Stimulated activated CD4-positive, alpha-beta T cell treated with anti-CD3 and anti-CD28 coated beads, Interleukin-15, amount 100 ng/mL, for 24 hours (primary cell): Measurements from ENCODE around the gene CCDC177.
"Not testable (repeated sequence)": the region's sequence is repeated elsewhere in the genome, so short reads cannot be mapped to it uniquely, and the experiment has no call there.

Experiments used
- DNase-seq: peaks from one replicate; pipeline ENCODE4 v3.0.0-alpha.2; 2020

Gene CCDC177

GRCh38 chr14:69599431-69599830 lies 24.8 kb upstream of the CCDC177 start:
- not testable (repeated sequence) for DNase-seq

- no peak for DNase-seq
Observed at GRCh38 chr14:69595336-69595735, 20.7 kb upstream of the CCDC177 start.

DNA sequence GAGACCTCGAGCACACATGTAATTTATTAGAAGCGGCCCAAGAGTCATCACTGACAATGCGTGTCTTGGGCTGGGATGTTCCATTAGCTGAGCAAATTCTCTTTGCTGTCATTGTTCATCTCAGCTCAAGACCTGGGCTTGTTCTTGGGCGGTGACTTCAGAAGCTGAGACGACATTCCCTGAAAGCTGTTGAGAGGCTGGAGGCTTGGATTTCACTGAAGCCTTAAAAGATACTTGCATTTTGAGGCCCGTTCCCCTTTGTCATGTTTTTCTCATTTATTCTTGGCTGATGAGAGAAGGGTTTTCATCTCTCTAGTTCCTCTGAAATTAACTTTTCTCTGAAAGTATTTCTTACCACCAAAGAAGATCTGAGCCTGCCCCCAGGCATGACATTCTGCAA lies 20.2 kb upstream of the CCDC177 start:
- no peak for DNase-seq

GRCh38 chr14:69593018-69593677 lies 18.5 kb upstream of the CCDC177 start:
- no peak for DNase-seq

GRCh38 chr14:69591317-69591716 lies 16.6 kb upstream of the CCDC177 start:
- no peak for DNase-seq

DNA sequence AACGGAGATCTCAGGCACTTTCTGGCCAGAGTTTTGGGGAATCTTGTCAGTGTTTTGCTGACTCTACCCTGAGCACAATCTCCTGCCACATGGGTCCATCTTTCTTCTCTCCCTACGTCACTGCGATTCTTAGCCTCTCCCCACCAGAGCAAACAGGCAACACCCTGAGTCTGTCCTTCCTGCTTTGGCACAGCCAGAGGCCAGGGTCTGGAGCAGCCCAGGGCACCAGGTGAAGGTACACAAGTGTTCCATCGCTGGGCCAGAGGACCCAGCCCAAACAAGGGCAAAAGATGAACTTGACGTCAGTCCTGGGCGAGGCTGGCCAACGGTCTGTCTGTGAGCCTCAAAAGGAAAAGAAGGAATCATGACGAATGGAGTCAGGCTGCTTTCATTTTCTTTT lies 12.7 kb upstream of the CCDC177 start:
- DNase-seq = no peak

DNA sequence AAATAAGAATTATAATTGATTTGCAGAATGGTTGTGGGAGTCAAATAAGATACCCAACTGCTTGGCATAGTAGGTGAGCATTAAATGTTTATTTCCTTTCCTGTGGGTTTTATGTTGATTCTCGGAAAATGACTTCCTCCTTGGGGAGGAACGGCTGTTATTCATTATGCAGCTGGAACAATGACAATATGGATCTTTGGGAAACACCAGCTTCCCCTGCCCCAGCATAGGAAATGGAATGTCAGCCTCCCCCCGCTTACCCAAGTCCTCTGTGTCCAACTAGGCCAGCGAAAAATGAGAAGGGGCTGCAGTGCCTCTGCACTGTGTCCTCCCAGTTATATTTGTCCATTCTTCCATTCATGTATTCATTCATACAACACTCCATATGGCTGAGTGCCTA lies 11.7 kb upstream of the CCDC177 start:
- no peak for DNase-seq

- DNase-seq = no peak
Observed at GRCh38 chr14:69584389-69584788, 9.7 kb upstream of the CCDC177 start.

DNA sequence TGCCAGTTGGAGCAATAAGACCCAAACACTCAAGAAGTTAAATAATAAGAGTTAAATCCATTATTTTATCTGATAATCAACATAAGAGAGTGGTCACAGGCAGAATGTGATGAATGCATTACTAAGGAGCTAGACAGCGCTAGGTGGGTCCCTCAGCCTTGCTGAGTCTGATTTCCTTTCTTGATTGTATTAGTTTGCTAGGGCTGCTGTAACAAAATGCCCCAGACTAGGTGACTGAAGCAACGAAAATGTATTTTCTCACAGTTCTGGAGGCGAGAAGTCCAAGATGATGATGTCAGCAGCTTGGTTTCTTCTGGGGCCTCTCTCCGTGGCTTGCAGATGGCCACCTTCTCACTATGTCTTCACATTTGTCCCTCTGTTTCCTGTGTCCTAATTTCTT lies 8.2 kb upstream of the CCDC177 start:
- no peak for DNase-seq

- no peak for DNase-seq
Observed at GRCh38 chr14:69582212-69582611, 7.5 kb upstream of the CCDC177 start.

GRCh38 chr14:69581316-69581935 lies 6.8 kb upstream of the CCDC177 start:
- DNase-seq = no peak

GRCh38 chr14:69580009-69580577 lies 5.4 kb upstream of the CCDC177 start:
- peak; percentile 27 for DNase-seq

DNA sequence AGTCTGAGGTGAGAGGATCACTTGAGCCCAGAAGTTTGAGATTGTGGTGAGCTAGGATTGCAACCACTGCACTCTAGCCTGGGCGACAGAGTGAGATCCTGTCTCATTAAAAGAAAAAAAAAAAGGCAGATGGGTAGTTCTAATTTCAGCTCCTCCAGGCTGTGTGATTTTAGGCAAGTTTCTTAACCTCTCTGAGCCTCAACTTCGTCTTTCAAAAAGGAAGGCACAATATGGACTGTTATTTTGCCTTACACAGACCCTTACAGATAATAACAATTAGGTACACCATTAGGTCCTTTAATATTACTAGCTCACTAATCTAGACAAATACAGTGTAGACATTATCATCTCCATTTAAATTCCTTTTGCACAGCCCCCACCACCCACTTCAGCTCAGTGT lies 4.8 kb upstream of the CCDC177 start:
- no peak for DNase-seq

GRCh38 chr14:69574954-69575295 lies 254 bp upstream of the CCDC177 start:
- DNase-seq = no peak

DNA sequence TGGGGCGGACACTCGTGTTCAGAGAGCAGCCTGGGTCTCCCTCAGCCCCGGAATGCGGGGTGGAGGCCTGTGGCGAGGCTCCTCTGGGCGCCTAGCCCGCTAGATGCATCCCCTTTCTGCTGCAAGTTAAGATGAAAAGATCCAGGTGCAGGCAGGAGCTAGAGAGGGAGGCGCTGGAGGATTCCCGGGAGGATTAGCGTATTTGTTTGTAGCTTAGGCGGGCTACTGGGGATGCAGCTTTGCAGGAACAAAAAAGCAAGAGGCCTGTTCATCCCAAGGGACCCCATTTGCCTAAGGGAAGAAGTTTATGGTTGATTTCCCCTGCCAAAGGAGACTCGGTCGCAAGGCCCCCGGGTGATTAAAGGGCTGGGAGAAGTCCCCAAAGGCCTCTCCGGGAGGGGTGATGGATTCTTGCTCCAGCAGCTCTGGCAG lies 824 bp downstream of the CCDC177 start:
- DNase-seq = peak; percentile 42

DNA sequence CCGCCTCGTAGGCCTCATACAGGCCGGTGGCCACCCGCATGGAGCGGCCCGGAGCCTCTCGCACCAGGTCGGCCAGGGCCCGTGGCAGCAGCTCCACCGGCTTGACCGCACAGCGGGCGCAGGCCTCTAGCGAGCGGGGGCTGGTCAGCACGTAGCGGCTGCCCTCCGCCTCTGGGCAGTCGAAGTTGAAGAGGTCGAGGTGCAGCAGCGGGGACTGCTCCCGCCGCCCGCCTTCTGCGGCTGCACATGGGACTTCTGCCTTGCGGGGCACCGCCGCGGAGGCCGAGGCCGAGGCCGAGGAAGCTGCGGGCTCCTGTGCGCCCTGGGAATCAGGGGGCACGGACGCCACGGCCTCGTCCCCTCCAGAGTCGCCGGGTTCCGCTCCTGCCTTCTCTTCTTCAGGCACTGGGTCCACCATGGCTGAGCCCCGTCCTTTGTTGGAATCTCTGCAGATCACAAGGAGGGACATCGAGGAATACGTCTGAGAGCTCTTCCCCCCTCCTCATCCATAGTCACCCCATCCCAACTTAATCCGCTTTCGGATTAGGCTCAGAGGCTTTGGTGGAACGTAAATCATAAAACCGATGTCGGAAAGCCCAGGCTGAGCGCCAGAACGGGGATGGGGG lies 1.4 kb downstream of the CCDC177 start:
- DNase-seq = peak; percentile 12

GRCh38 chr14:69572841-69573135 lies 1.9 kb downstream of the CCDC177 start:
- DNase-seq = peak; percentile 15

DNA sequence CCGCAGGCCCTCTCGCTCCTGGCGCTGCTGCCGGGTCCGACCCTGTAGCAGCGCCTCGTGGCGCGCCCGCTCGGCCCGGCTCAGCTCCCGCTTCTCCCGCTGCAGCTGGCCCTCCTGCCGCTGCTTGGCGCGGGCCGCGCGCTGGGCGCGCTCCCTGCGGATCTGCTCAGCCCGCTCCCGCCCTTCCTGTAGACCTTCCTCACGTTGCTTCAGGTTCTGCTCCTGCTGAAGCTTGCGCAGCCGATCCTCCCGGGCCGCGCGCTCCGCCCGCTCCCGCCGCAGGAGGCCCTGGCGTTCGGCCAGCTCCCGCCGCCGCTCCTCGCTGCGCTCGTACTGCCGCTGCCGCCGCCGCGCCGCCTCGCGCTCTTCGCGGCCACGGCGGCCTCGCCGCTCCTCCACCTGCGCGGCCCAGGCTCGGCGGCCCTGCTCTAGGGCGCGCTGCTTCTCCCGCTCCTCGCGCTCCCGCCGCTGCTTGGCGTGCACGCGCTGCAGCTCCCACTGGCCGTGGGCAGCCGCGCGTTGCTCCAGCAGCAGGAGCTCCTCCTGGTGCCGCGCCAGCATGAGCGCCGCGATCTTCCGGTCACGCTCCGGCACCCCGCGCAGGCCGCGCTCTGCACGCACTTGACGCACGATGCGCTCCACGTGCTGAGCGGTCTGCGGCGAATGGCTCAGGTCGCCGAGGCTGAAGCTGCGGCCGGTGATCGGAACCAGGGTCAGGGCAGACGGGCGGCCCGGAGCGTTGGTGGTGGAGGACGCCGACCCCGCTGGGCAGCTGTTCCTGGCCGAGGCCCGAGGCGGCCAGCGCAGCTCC lies 2.4 kb downstream of the CCDC177 start:
- DNase-seq = peak; percentile 39

GRCh38 chr14:69571449-69572029 lies 3.1 kb downstream of the CCDC177 start:
- peak; percentile 28 for DNase-seq

DNA sequence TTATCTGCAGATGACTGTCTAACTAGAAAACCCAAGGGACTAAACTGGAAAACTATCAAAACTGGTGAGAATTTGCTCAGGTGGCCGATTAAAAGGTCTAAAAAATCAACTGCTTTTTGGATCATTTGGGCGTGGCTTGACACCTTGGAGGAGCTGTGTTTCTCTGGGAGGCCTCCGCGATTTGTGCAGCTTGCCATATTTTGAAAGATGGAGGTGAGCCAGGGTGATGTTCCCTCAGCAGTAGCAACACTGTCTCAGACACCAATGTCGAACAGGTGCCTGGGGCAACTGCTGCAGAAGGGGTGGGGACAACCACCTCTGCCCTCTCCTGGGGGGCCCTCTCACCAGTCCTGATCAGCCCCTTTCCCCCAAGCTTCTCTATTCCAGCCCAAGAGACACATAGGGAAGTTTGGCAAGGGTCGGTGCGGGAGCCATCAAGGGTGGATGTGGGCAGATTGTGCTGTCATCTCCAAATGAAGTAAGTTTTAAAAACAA lies 3.8 kb downstream of the CCDC177 start:
- no peak for DNase-seq

DNA sequence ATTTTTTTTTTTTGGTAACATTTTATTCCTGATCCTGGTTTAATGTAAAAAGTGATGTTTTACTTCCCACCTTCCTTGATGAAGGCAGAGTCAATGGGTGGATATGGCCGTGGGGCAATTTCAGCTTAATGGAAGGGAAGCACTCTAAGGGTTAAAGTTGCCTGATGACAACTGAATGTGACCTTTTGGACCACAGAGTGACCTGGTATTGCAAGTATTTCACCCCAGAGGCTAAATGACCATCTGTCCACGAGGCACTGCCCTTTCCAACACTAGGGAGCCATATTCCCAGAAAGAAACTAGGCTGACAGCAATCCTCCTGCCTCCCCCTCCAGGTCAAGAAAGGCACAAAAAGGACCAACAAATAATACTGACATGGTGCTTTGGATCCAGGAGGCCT lies 4.8 kb downstream of the CCDC177 start:
- no peak for DNase-seq

- DNase-seq = no peak
Observed at GRCh38 chr14:69567563-69567962, 7.1 kb downstream of the CCDC177 start.

- DNase-seq = no peak
Observed at GRCh38 chr14:69561893-69562292, 12.8 kb downstream of the CCDC177 start.
